Panc1 (cell line): ENCODE measurements around the gene BACE2. TPM values are rescaled to one million over a fixed set of nuclear protein-coding genes. Genes with fewer than 3 reads are reported as not detected.

Source experiments
- ATAC-seq: fragments of 200-7000 bp; cut with Tn5 transposase; 2 replicates; pipeline ENCODE4 v1.9.1; 2020; ENCODE audit warnings: mild to moderate bottlenecking, moderate library complexity
- BruUV-seq: library from RNA; stranded (reverse); fragments of 400-500 nt; replicated peaks from 2 replicates; lab custom pipeline; 2021; lab: Mats Ljungman, UMichigan
- CTCF ChIA-PET: fragments of 300-600 bp; sonication (Branson Sonifier 250); formaldehyde crosslinking; loops from one replicate; lab custom pipeline; 2022; ENCODE audit warnings: antibody characterized with exemption; lab: Charles Lee
- POLR2A ChIA-PET: fragments of 300-600 bp; sonication (Branson Sonifier 250); formaldehyde crosslinking; loops from one replicate; lab custom pipeline; 2022; ENCODE audit warnings: antibody characterized with exemption; lab: Charles Lee
- DNase-seq: peaks from one replicate; pipeline ENCODE4 v3.0.0-alpha.2; 2010; ENCODE audit warnings: low read depth, low spot score
- H3K27ac ChIP-seq: 2 replicates; pipeline ENCODE4 v1.5.1; 2011; ENCODE audit warnings: mild to moderate bottlenecking, low read length, inconsistent platforms
- H3K27me3 ChIP-seq: fragments of 200-500 bp; sonication (Bioruptor generic); 2 replicates; pipeline ENCODE4 v1.6.0; 2014; ENCODE audit warnings: low read length, inconsistent platforms; ENCODE audit not compliant: control insufficient read depth, insufficient read depth
- H3K36me3 ChIP-seq: fragments of 200-500 bp; sonication (Bioruptor generic); 2 replicates; pipeline ENCODE4 v1.5.1; 2014; ENCODE audit warnings: inconsistent platforms, mild to moderate bottlenecking, low read length, moderate library complexity; ENCODE audit not compliant: control insufficient read depth, insufficient read depth
- H3K4me1 ChIP-seq: 2 replicates; pipeline ENCODE4 v1.5.1; 2011; ENCODE audit warnings: inconsistent platforms, mild to moderate bottlenecking, low read length, moderate library complexity; ENCODE audit not compliant: control insufficient read depth, insufficient read depth
- H3K4me3 ChIP-seq, 2 experiments: 2 replicates each; pipeline ENCODE4 v1.5.1; 2011 to 2012; ENCODE audit warnings: low read depth in 2 of 2, low read length in 2 of 2, mild to moderate bottlenecking in 2 of 2, inconsistent platforms in 1 of 2, moderate library complexity in 1 of 2
- H3K9me3 ChIP-seq: fragments of 200-500 bp; sonication (Bioruptor generic); 2 replicates; pipeline ENCODE4 v1.5.1; 2014; ENCODE audit warnings: low read depth, mild to moderate bottlenecking, inconsistent platforms, low read length, moderate library complexity; ENCODE audit not compliant: control insufficient read depth, insufficient read depth
- CTCF ChIP-seq: fragments of 450-650 bp; IDR thresholded peaks from 2 replicates; pipeline ENCODE4 v1.5.1; 2017; ENCODE audit warnings: mild to moderate bottlenecking
- POLR2AphosphoS5 ChIP-seq: IDR thresholded peaks from 2 replicates; pipeline ENCODE4 v1.6.1; 2012; ENCODE audit warnings: mild to moderate bottlenecking, low read depth, low read length, moderate library complexity
- REST ChIP-seq, 2 experiments: IDR thresholded peaks; 2 replicates each; pipeline ENCODE4 v1.6.1; 2011 to 2012; ENCODE audit warnings: low read depth in 2 of 2, control low read depth in 1 of 2, low read length in 1 of 2, mild to moderate bottlenecking in 1 of 2, moderate library complexity in 1 of 2; ENCODE audit not compliant: insufficient read depth in 1 of 2
- SIN3A ChIP-seq: IDR thresholded peaks from 2 replicates; pipeline ENCODE4 v1.6.1; 2012; ENCODE audit warnings: low read depth, mild to moderate bottlenecking, low read length, moderate library complexity, borderline replicate concordance; ENCODE audit not compliant: insufficient read depth
- TCF7L2 ChIP-seq: IDR thresholded peaks from 2 replicates; pipeline ENCODE4 v1.6.1; 2011; ENCODE audit warnings: mild to moderate bottlenecking, low read depth, low read length, inconsistent platforms
- in situ Hi-C: cut with HindIII; loops from 2 replicates; pipeline ENCODE4 v1.10.0; 2016; ENCODE audit warnings: low sequenced_read_pairs, low pct_unique_long_range_greater_than_20kb
- intact Hi-C: fragments of 100-400 bp; cut with micrococcal nuclease; formaldehyde crosslinking; loops from one replicate; pipeline ENCODE4 v1.10.0; 2022; ENCODE audit not compliant: unreplicated experiment
- total RNA-seq: library from RNA; stranded (reverse); gene quantifications from one replicate; pipeline ENCODE4 v1.2.1, GENCODE V29; 2021; ENCODE audit not compliant: unreplicated experiment

The BACE2 gene
- total RNA-seq, 1 experiment from 2014 or later: 16.3 TPM

GRCh38 chr21:41290106-41290799 is 122.3 kb downstream of the BACE2 start:
- no TSS peak for BruUV-seq
- ATAC-seq (no peak), DNase-seq (no peak)
- ChIA-PET POLR2A (no interaction called here), CTCF (no interaction called here)
- no peak overlapping the region for H3K27ac ChIP-seq
- TF ChIP-seq POLR2AphosphoS5 (no peak), CTCF (no peak), SIN3A (no peak), TCF7L2 (no peak), REST (IDR thresholded peaks at IDR 0.05; ENCODE audit: insufficient read depth in 1 of 2, low read depth in 2 of 2, low read length in 1 of 2) (no peak)
- no peak overlapping the region for H3K4me3 ChIP-seq
- no peaks in the 10 kb centered on the region for H3K4me1 ChIP-seq
- H3K27me3 ChIP-seq: peaks cover 4% of the 10 kb centered on the region; the same call in 1 of the 2 replicates
- no peaks in the 10 kb centered on the region for H3K9me3 ChIP-seq
- no peaks in the 10 kb centered on the region for H3K36me3 ChIP-seq
- intact Hi-C loops (no loop called here), in situ Hi-C loops (no loop called here)

GRCh38 chr21:41294548-41295231 is 126.7 kb downstream of the BACE2 start:
- DNase-seq (no peak), ATAC-seq (no peak)
- intact Hi-C loops: no loop called here
- H3K27me3 ChIP-seq: peaks cover 4% of the 10 kb centered on the region; the same call in 1 of the 2 replicates
- TF ChIP-seq SIN3A: no peak
- no peak for TF ChIP-seq POLR2AphosphoS5
- TF ChIP-seq CTCF: no peak
- no peak for TF ChIP-seq TCF7L2
- TF ChIP-seq REST (IDR thresholded peaks at IDR 0.05; ENCODE audit: insufficient read depth in 1 of 2, low read depth in 2 of 2, low read length in 1 of 2): no peak
- ChIA-PET POLR2A (no interaction called here), CTCF (no interaction called here)
- H3K27ac ChIP-seq: no peak overlapping the region
- no peak overlapping the region for H3K4me3 ChIP-seq
- no peaks in the 10 kb centered on the region for H3K36me3 ChIP-seq
- H3K9me3 ChIP-seq: no peaks in the 10 kb centered on the region
- no peaks in the 10 kb centered on the region for H3K4me1 ChIP-seq
- no TSS peak for BruUV-seq
- in situ Hi-C loops: no loop called here
